B cell (primary cell): Measurements from ENCODE around the gene ANKRD10. TPM values are rescaled to one million over a fixed set of nuclear protein-coding genes. Genes with fewer than 3 reads are reported as not detected.

Experiments
- ATAC-seq: fragments of 200-7000 bp; cut with Tn5 transposase; one replicate; pipeline ENCODE4 v1.10.0; 2021; ENCODE audit warnings: low read depth, mild to moderate bottlenecking, moderate number of reproducible peaks, moderate library complexity
- CTCF ChIA-PET: fragments of 350-600 bp; sonication (Branson Sonifier 250); formaldehyde crosslinking; loops from one replicate; lab custom pipeline; 2021; ENCODE audit warnings: antibody characterized with exemption, inconsistent platforms; lab: Charles Lee
- POLR2A ChIA-PET: fragments of 350-600 bp; sonication (Branson Sonifier 250); formaldehyde crosslinking; loops from one replicate; lab custom pipeline; 2021; ENCODE audit warnings: antibody characterized with exemption; lab: Charles Lee
- DNase-seq: peaks from one replicate; pipeline ENCODE4 v3.0.0; 2013
- H2AFZ ChIP-seq: 2 replicates; pipeline ENCODE4 v1.6.1; 2012; ENCODE audit warnings: mild to moderate bottlenecking, low read depth, low read length; ENCODE audit not compliant: insufficient read depth, poor library complexity, severe bottlenecking
- H3K27ac ChIP-seq, 2 donors: 1 replicate in 1 of 2; 2 replicates in 1 of 2; pipeline ENCODE4 v1.5.1; 2012 to 2013; ENCODE audit warnings: low read length in 2 of 2, mild to moderate bottlenecking in 2 of 2, moderate library complexity in 1 of 2
- H3K27me3 ChIP-seq, 4 experiments: fragments of 200-600 bp in 1 of 4; sonication (generic) in 1 of 4; replicated peaks in 1 of 4; 1 replicate in 2 of 4; 2 replicates in 2 of 4; pipeline versions ENCODE4 v1.6.1 to v1.7.0; 2013 to 2016; ENCODE audit warnings: low read length in 3 of 4, mild to moderate bottlenecking in 2 of 4, mixed read lengths in 1 of 4, moderate library complexity in 1 of 4; ENCODE audit not compliant: insufficient read depth in 4 of 4, control insufficient read depth in 3 of 4; ENCODE audit errors: control extremely low read depth in 1 of 4
- H3K36me3 ChIP-seq, 2 experiments: replicated peaks in 1 of 2; 1 replicate in 1 of 2; 2 replicates in 1 of 2; pipeline versions ENCODE4 v1.6.1 to v1.7.1; 2013; ENCODE audit warnings: low read length in 1 of 2; ENCODE audit not compliant: insufficient read depth in 2 of 2, control insufficient read depth in 1 of 2; ENCODE audit errors: control extremely low read depth in 1 of 2, extremely low read depth in 1 of 2
- H3K4me1 ChIP-seq, 2 donors: fragments of 200-600 bp in 1 of 2; sonication (generic) in 1 of 2; 1 replicate in 1 of 2; 2 replicates in 1 of 2; pipeline versions ENCODE4 v1.5.1 to v1.6.1; 2013 to 2017; ENCODE audit warnings: low read length in 2 of 2; ENCODE audit not compliant: control insufficient read depth in 2 of 2, insufficient read depth in 2 of 2
- H3K4me2 ChIP-seq: replicated peaks from 2 replicates; pipeline ENCODE3; 2012; ENCODE audit warnings: mild to moderate bottlenecking, low read depth, low read length; ENCODE audit not compliant: poor library complexity, severe bottlenecking
- H3K4me3 ChIP-seq, 5 experiments: fragments of 200-600 bp in 1 of 5; sonication (generic) in 1 of 5; 1 replicate in 3 of 5; 2 replicates in 2 of 5; pipeline versions ENCODE4 v1.5.1 to v1.7.0; 2011 to 2016; ENCODE audit warnings: low read length in 4 of 5, mild to moderate bottlenecking in 4 of 5, low read depth in 2 of 5, control low read depth in 1 of 5, moderate library complexity in 1 of 5; ENCODE audit not compliant: insufficient read depth in 1 of 5; ENCODE audit errors: control extremely low read depth in 1 of 5, extremely low read depth in 1 of 5
- H3K79me2 ChIP-seq: fragments of 200-600 bp; sonication (generic); one replicate; pipeline ENCODE4 v1.6.0; 2016; ENCODE audit warnings: low read length; ENCODE audit not compliant: control insufficient read depth, insufficient read depth
- H3K9ac ChIP-seq: fragments of 200-600 bp; sonication (generic); 2 replicates; pipeline ENCODE4 v1.6.1; 2017; ENCODE audit warnings: mild to moderate bottlenecking, low read length, moderate library complexity
- H3K9me3 ChIP-seq, 3 donors: one replicate each; pipeline versions ENCODE4 v1.6.1 to v1.7.1; 2013; ENCODE audit warnings: low read length in 2 of 3; ENCODE audit not compliant: control insufficient read depth in 2 of 3, insufficient read depth in 1 of 3; ENCODE audit errors: control extremely low read depth in 1 of 3
- H4K20me1 ChIP-seq: 2 replicates; pipeline ENCODE4 v1.6.0; 2012; ENCODE audit warnings: mild to moderate bottlenecking, low read length; ENCODE audit not compliant: insufficient read depth, control insufficient read depth, poor library complexity, severe bottlenecking
- H3K27ac Mint-ChIP-seq: one replicate; pipeline ENCODE4 v1.8.0; 2021; ENCODE audit warnings: mixed read lengths
- H3K27me3 Mint-ChIP-seq: one replicate; pipeline ENCODE4 v1.8.0; 2021; ENCODE audit warnings: mixed read lengths
- H3K4me1 Mint-ChIP-seq: one replicate; pipeline ENCODE4 v1.8.0; 2021; ENCODE audit warnings: mixed read lengths
- H3K4me3 Mint-ChIP-seq: one replicate; pipeline ENCODE4 v1.8.0; 2021; ENCODE audit warnings: mixed read lengths
- H3K9me3 Mint-ChIP-seq: one replicate; pipeline ENCODE4 v1.8.0; 2022; ENCODE audit warnings: mixed read lengths; ENCODE audit not compliant: insufficient read depth
- CTCF ChIP-seq: fragments of 200-600 bp; IDR thresholded peaks from one replicate; pipeline ENCODE4 v1.8.0; 2022; ENCODE audit warnings: antibody characterized with exemption, mild to moderate bottlenecking
- EZH2 ChIP-seq: IDR thresholded peaks from 2 replicates; pipeline ENCODE4 v1.6.1; 2012; ENCODE audit warnings: borderline replicate concordance, low read depth, mild to moderate bottlenecking, moderate library complexity, low read length; ENCODE audit not compliant: insufficient read depth, poor library complexity, severe bottlenecking
- WGBS: methylation state at CpG from one replicate; pipeline ENCODE4 v1.1.5; 2013; ENCODE audit warnings: missing lambda C conversion rate; ENCODE audit not compliant: insufficient coverage; 5-methylcytosine and 5-hydroxymethylcytosine counted together
- intact Hi-C: fragments of 100-400 bp; cut with micrococcal nuclease; formaldehyde crosslinking; loops from one replicate; pipeline ENCODE4 v1.10.0; 2022
- polyA plus RNA-seq: library from polyadenylated mRNA; depleted of rRNA; stranded (reverse); fragments of >200 nt; gene quantifications from 2 replicates; pipeline ENCODE4 v1.2.3, GENCODE V29; 2012
- total RNA-seq, 2 donors: library from RNA; stranded (reverse); fragments of 120-200 nt in 1 of 2; gene quantifications; 1 replicate in 1 of 2; 2 replicates in 1 of 2; pipeline versions ENCODE4 v1.2.3 to v1.2.4, GENCODE V29; 2013 to 2022

The ANKRD10 gene
- total and polyA plus RNA-seq, 2 donors (not counting 1 experiment from before 2014, with no cell fraction given), result 142 to 256 TPM

GRCh38 chr13:110913322-110914080 lies 1.4 kb downstream of the ANKRD10 start:
- Histone ChIP-seq H3K36me3 (peaks cover 0 to 22% of the 10 kb centered on the region in 2 experiments), H2AFZ (peak overlapping the region; percentile 89), H3K27me3 (no peaks in the 10 kb centered on the region), H3K4me3 (peak overlapping the region; percentile 74 to 96 (median 95)), H3K4me1 (peaks cover 19 to 32% of the 10 kb centered on the region in 2 donors), H3K27ac (peak overlapping the region; percentile 88 to 94), H4K20me1 (peaks cover 52% of the 10 kb centered on the region), H3K9me3 (no peaks in the 10 kb centered on the region), H3K79me2 (peaks cover 54% of the 10 kb centered on the region), H3K4me2 (peak overlapping the region; percentile 79), H3K9ac (peak overlapping the region; percentile 96)
- DNase-seq (peak; percentile 51), ATAC-seq (no peak)
- intact Hi-C loops, result loop anchor here (1.0 to 10.0 kb wide), 5 partner anchors 36 to 1127 kb away; partner anchors contain the start of gene IRS2
- H3K9me3 Mint-ChIP-seq, result no peaks in the 10 kb centered on the region
- H3K27me3 Mint-ChIP-seq, result no peaks in the 10 kb centered on the region
- H3K4me3 Mint-ChIP-seq, result peak overlapping the region; percentile 84
- H3K27ac Mint-ChIP-seq, result peak overlapping the region; percentile 85
- CTCF ChIA-PET, result interaction anchor here (0.7 to 2.9 kb wide), 4 partner anchors 154 to 458 kb away, joined by 3 to 23 read pairs (median 4); no protein-coding TSS in a partner anchor
- H3K4me1 Mint-ChIP-seq, result peaks cover 56% of the 10 kb centered on the region
- WGBS, result 2% methylated on average over 8 of the region's 16 CpGs
- no peak for TF ChIP-seq CTCF
- no peak for TF ChIP-seq EZH2
- POLR2A ChIA-PET, result interaction anchor here (2.4 kb wide), 1 partner anchor 237 kb away, joined by 10 read pairs; no protein-coding TSS in a partner anchor

GRCh38 chr13:110912651-110913051 lies 2.2 kb downstream of the ANKRD10 start:
- intact Hi-C loops, result loop anchor here (5.0 to 10.0 kb wide), 2 partner anchors 35 to 268 kb away; no protein-coding TSS in a partner anchor
- peaks cover 59% of the 10 kb centered on the region for H3K4me1 Mint-ChIP-seq
- peak overlapping the region; percentile 84 for H3K4me3 Mint-ChIP-seq
- ATAC-seq (no peak), DNase-seq (no peak)
- Histone ChIP-seq H3K9ac (peak overlapping the region; percentile 96), H3K27ac (peak overlapping the region in 1 of 2 donors; percentile 94), H4K20me1 (peaks cover 61% of the 10 kb centered on the region), H3K9me3 (no peaks in the 10 kb centered on the region), H3K4me3 (peak overlapping the region in 1 of 5 experiments; percentile 95), H3K4me2 (peak overlapping the region; percentile 79), H3K27me3 (no peaks in the 10 kb centered on the region), H3K4me1 (peaks cover 19 to 32% of the 10 kb centered on the region in 2 donors), H3K36me3 (peaks cover 0 to 31% of the 10 kb centered on the region in 2 experiments), H2AFZ (no peak overlapping the region), H3K79me2 (peaks cover 62% of the 10 kb centered on the region)
- no peaks in the 10 kb centered on the region for H3K27me3 Mint-ChIP-seq
- H3K27ac Mint-ChIP-seq, result peak overlapping the region; percentile 41
- CTCF ChIA-PET, result interaction anchor here (0.7 kb wide), 1 partner anchor 9 kb away, joined by 3 read pairs; no protein-coding TSS in a partner anchor
- no peaks in the 10 kb centered on the region for H3K9me3 Mint-ChIP-seq
- POLR2A ChIA-PET, result no interaction called here
- 76% methylated on average over 7 of the region's 10 CpGs for WGBS
- TF ChIP-seq CTCF (no peak), EZH2 (no peak)
